ENCODE measurements around the gene DOCK8.

Gene DOCK8

DNA sequence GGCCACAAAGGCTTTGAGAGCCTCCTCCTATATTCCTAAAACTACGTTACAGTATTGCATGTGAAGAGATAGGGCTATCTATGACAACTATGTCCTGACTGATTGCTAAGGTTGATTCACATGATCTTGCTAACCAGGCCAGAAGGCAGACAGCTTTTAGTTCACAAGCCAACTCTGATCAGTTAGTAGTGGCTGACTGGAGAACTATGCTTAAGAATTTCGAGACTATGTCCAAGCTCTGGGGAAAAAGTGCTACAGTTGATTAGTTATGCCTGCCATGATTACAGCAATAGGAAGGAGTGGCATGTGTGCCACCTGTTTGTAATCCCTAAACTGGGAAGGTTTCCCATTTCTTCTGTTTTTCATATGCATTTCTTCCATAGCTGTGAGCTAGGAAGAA, 223.4 kb downstream of the DOCK8 start:
- H3K27me3 ChIP-seq (ENCODE audit: insufficient read depth, low read depth): no peaks in the 10 kb centered on the region
- no peaks in the 10 kb centered on the region for H4K20me1 ChIP-seq (ENCODE audit: insufficient read depth)
- H2AFZ ChIP-seq (ENCODE audit: low read depth): no peak overlapping the region
- no peaks in the 10 kb centered on the region for H3K36me3 ChIP-seq (ENCODE audit: insufficient read depth)
- TF ChIP-seq, protein P1, sequence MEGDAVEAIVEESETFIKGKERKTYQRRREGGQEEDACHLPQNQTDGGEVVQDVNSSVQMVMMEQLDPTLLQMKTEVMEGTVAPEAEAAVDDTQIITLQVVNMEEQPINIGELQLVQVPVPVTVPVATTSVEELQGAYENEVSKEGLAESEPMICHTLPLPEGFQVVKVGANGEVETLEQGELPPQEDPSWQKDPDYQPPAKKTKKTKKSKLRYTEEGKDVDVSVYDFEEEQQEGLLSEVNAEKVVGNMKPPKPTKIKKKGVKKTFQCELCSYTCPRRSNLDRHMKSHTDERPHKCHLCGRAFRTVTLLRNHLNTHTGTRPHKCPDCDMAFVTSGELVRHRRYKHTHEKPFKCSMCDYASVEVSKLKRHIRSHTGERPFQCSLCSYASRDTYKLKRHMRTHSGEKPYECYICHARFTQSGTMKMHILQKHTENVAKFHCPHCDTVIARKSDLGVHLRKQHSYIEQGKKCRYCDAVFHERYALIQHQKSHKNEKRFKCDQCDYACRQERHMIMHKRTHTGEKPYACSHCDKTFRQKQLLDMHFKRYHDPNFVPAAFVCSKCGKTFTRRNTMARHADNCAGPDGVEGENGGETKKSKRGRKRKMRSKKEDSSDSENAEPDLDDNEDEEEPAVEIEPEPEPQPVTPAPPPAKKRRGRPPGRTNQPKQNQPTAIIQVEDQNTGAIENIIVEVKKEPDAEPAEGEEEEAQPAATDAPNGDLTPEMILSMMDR (conservative IDR thresholded peaks at IDR 0.05; ENCODE audit: low read depth, low read length): no peak
- H3K4me1 ChIP-seq (ENCODE audit: low read depth, poor library complexity, severe bottlenecking): no peaks in the 10 kb centered on the region
- no peaks in the 10 kb centered on the region for H3K79me2 ChIP-seq (ENCODE audit: insufficient read depth, low read depth)
- no peak overlapping the region for H3K9ac ChIP-seq
- H3K4me2 ChIP-seq: no peak overlapping the region
- no peak overlapping the region for H3K4me3 ChIP-seq (IDR thresholded peaks at IDR 0.05; ENCODE audit: insufficient read depth, low read depth, low read length)
- no peak overlapping the region for H3K27ac ChIP-seq

DNA sequence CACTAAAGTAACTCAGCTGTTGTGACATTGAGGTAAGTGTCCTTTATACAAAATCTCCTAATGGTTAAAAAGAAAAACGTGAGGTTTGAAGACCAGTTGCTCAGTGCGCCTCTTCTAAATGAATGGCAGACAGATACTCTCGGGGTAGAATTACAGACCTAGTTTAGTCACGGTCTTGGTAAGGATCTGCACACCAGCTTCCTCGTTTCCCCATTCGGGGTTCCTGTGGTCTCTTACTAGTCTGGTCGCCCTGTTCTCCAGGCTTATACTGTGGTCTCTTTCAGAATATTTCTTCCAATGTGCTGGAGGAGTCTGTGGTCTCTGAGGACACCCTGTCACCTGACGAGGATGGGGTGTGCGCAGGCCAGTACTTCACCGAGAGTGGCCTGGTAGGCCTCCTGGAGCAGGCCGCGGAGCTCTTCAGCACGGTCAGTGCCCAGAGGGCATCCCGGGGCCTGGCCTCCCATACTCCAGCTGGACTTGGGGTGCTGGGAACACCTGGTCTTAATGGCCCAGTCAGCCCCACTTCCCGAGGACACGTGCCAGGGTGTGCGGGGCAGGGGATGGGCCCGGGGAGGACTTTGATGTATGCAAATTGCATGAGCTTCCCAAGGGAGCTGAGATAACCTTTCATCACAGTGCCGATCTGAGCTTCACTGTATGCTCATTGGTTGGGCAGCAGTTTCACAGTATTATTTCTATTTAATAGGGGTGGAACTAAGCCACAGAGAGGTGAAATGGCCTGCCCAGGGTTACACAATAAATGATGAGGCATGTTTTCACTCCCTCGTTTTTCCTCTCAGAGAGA, 224.5 kb downstream of the DOCK8 start:
- no peaks in the 10 kb centered on the region for H4K20me1 ChIP-seq (ENCODE audit: insufficient read depth)
- peaks cover 4% of the 10 kb centered on the region for H3K4me1 ChIP-seq (ENCODE audit: low read depth, poor library complexity, severe bottlenecking)
- no peak overlapping the region for H3K27ac ChIP-seq
- H3K4me3 ChIP-seq (IDR thresholded peaks at IDR 0.05; ENCODE audit: insufficient read depth, low read depth, low read length): no peak overlapping the region
- no peak overlapping the region for H3K4me2 ChIP-seq
- TF ChIP-seq, protein P1 (conservative IDR thresholded peaks at IDR 0.05; ENCODE audit: low read depth, low read length): no peak
- no peaks in the 10 kb centered on the region for H3K79me2 ChIP-seq (ENCODE audit: insufficient read depth, low read depth)
- no peak overlapping the region for H3K9ac ChIP-seq
- H3K36me3 ChIP-seq (ENCODE audit: insufficient read depth): no peaks in the 10 kb centered on the region
- H3K27me3 ChIP-seq (ENCODE audit: insufficient read depth, low read depth): no peaks in the 10 kb centered on the region
- no peak overlapping the region for H2AFZ ChIP-seq (ENCODE audit: low read depth)

DNA sequence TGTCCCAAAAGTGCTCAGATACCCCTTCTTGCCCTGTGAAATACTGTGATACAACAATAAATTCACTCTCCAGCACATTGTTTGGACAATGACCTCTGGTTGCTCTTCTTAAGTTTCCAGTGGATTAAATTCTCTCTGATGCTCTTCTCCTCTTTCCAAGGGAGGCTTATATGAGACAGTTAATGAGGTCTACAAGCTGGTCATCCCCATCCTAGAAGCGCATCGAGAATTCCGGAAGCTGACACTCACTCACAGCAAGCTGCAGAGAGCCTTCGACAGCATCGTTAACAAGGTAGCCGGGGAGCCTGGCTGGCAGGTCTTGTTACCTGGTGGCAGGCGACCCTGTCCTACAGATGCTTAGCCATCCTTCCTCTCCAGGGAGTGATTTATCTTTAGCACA, 226.5 kb downstream of the DOCK8 start:
- Histone ChIP-seq H3K27me3 (ENCODE audit: insufficient read depth, low read depth) (no peaks in the 10 kb centered on the region), H3K4me2 (no peak overlapping the region), H3K79me2 (ENCODE audit: insufficient read depth, low read depth) (no peaks in the 10 kb centered on the region), H3K4me1 (ENCODE audit: low read depth, poor library complexity, severe bottlenecking) (peaks cover 24% of the 10 kb centered on the region), H2AFZ (ENCODE audit: low read depth) (no peak overlapping the region), H3K9ac (no peak overlapping the region), H3K36me3 (ENCODE audit: insufficient read depth) (no peaks in the 10 kb centered on the region), H3K27ac (no peak overlapping the region), H3K4me3 (IDR thresholded peaks at IDR 0.05; ENCODE audit: insufficient read depth, low read depth, low read length) (no peak overlapping the region), H4K20me1 (ENCODE audit: insufficient read depth) (no peaks in the 10 kb centered on the region)
- TF ChIP-seq, protein P1 (conservative IDR thresholded peaks at IDR 0.05; ENCODE audit: low read depth, low read length): no peak

DNA sequence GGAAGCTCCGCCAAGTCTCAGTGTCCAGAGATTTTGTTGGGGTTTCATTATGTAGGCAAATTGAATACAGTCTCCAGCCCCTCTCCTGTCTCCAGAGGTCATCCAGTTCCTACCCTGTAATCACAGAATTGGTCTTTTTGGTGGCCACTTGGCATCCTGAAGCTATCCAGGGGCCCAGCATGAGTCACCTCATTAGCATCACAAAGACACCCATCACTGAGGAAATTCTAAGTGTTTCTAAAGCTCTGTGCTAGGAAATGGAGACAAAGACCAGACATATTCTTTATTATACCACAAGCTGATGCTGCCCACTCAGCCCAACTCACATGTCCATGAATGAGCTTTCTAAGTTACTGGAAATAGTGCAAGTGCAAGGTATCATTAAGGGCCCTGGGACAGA, 229.9 kb downstream of the DOCK8 start:
- TF ChIP-seq, protein P1 (conservative IDR thresholded peaks at IDR 0.05; ENCODE audit: low read depth, low read length): no peak
- Histone ChIP-seq H3K27ac (no peak overlapping the region), H3K79me2 (ENCODE audit: insufficient read depth, low read depth) (no peaks in the 10 kb centered on the region), H3K4me2 (peak overlapping the region; percentile 19; the same call in 1 of the 2 replicates), H2AFZ (ENCODE audit: low read depth) (peak overlapping the region; percentile 5), H3K27me3 (ENCODE audit: insufficient read depth, low read depth) (no peaks in the 10 kb centered on the region), H3K9ac (no peak overlapping the region), H3K4me3 (IDR thresholded peaks at IDR 0.05; ENCODE audit: insufficient read depth, low read depth, low read length) (no peak overlapping the region), H4K20me1 (ENCODE audit: insufficient read depth) (no peaks in the 10 kb centered on the region), H3K36me3 (ENCODE audit: insufficient read depth) (no peaks in the 10 kb centered on the region), H3K4me1 (ENCODE audit: low read depth, poor library complexity, severe bottlenecking) (peaks cover 49% of the 10 kb centered on the region)
